ENCODE results near the gene STAMBP. TPM values are rescaled to one million over a fixed set of nuclear protein-coding genes. Genes with fewer than 3 reads are reported as not detected.

The STAMBP gene
- total and polyA plus RNA-seq, 4 donors, result 22.3 to 39.7 (median 24.4) TPM

DNA sequence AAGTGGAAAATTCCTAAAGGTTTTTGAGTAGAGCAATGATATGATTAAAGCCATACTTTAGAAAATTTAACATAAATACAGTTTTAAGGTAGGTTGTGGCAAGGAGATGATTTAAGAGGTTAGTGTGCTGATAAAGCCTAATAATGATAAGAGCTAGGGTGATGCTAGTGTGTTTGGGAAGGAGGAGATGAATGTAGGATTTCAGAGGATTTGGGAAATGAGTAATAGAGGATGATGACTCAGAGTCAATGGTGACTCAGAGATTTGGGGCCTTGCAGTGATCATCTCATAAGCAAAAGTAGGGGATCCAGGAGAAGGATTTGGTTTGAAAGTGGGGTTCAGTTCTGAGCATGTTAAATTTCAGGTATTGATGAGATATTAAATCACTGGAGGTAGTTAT is 23.3 kb downstream of the STAMBP start:
- DNase-seq, result no peak
- TF ChIP-seq, protein P1, sequence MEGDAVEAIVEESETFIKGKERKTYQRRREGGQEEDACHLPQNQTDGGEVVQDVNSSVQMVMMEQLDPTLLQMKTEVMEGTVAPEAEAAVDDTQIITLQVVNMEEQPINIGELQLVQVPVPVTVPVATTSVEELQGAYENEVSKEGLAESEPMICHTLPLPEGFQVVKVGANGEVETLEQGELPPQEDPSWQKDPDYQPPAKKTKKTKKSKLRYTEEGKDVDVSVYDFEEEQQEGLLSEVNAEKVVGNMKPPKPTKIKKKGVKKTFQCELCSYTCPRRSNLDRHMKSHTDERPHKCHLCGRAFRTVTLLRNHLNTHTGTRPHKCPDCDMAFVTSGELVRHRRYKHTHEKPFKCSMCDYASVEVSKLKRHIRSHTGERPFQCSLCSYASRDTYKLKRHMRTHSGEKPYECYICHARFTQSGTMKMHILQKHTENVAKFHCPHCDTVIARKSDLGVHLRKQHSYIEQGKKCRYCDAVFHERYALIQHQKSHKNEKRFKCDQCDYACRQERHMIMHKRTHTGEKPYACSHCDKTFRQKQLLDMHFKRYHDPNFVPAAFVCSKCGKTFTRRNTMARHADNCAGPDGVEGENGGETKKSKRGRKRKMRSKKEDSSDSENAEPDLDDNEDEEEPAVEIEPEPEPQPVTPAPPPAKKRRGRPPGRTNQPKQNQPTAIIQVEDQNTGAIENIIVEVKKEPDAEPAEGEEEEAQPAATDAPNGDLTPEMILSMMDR (IDR thresholded peaks at IDR 0.05; ENCODE audit: control extremely low read depth, extremely low read depth), result no peak
- no peak for ATAC-seq (ENCODE audit: insufficient read depth, low FRiP score)
- Histone ChIP-seq H3K9me3 (ENCODE audit: control insufficient read depth in 4 of 4, insufficient read depth in 3 of 4, low read length in 3 of 4) (no peaks in the 10 kb centered on the region), H3K9ac (ENCODE audit: insufficient read depth in 1 of 2, low read length in 2 of 2) (no peak overlapping the region), H3K36me3 (ENCODE audit: control insufficient read depth in 4 of 4, insufficient read depth in 4 of 4, low read length in 4 of 4) (peaks cover 35 to 61% (median 50%) of the 10 kb centered on the region in 4 donors), H3K4me1 (ENCODE audit: control insufficient read depth in 5 of 5, insufficient read depth in 5 of 5, low read length in 5 of 5) (peaks cover 0 to 2% (median 0%) of the 10 kb centered on the region in 5 donors), H3K4me3 (no peak overlapping the region), H3K27ac (ENCODE audit: low read depth in 1 of 2, low read length in 1 of 2) (no peak overlapping the region), H3K27me3 (ENCODE audit: control insufficient read depth in 3 of 3, insufficient read depth in 3 of 3, low read length in 2 of 3) (no peaks in the 10 kb centered on the region)

DNA sequence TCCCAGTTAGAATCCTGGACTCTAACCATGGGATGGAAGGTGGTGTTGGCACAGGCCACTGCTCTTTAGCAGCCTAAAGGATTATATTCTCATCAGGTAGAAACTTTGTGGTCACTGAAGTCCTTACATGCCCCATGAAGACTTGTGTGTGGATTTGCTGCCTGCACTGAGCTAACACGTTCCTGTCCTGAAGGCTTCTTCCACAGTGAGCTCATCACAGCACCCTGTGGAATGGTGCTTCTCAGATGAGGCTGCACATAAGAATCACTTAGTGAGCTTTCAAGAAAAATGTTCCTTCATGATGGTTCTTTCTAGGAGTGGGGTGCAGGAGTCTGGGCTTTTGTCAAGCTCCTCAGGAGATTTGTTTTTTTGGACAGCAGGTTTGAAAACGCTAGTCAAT is 26.8 kb downstream of the STAMBP start:
- no peak overlapping the region for H3K4me3 ChIP-seq
- no peaks in the 10 kb centered on the region for H3K27me3 ChIP-seq (ENCODE audit: control insufficient read depth in 3 of 3, insufficient read depth in 3 of 3, low read length in 2 of 3)
- DNase-seq (no peak), ATAC-seq (ENCODE audit: insufficient read depth, low FRiP score) (no peak)
- TF ChIP-seq, protein P1 (IDR thresholded peaks at IDR 0.05; ENCODE audit: control extremely low read depth, extremely low read depth), result no peak
- no peak overlapping the region for H3K27ac ChIP-seq (ENCODE audit: low read depth in 1 of 2, low read length in 1 of 2)
- peaks cover 0 to 2% (median 0%) of the 10 kb centered on the region in 5 donors for H3K4me1 ChIP-seq (ENCODE audit: control insufficient read depth in 5 of 5, insufficient read depth in 5 of 5, low read length in 5 of 5)
- WGBS, 2 donors, result 93 to 95% methylated on average over 2 of the region's 2 CpGs
- H3K36me3 ChIP-seq (ENCODE audit: control insufficient read depth in 4 of 4, insufficient read depth in 4 of 4, low read length in 4 of 4), result peaks cover 30 to 57% (median 48%) of the 10 kb centered on the region in 4 donors
- H3K9ac ChIP-seq (ENCODE audit: insufficient read depth in 1 of 2, low read length in 2 of 2), result no peak overlapping the region
- no peaks in the 10 kb centered on the region for H3K9me3 ChIP-seq (ENCODE audit: control insufficient read depth in 4 of 4, insufficient read depth in 3 of 4, low read length in 3 of 4)

DNA sequence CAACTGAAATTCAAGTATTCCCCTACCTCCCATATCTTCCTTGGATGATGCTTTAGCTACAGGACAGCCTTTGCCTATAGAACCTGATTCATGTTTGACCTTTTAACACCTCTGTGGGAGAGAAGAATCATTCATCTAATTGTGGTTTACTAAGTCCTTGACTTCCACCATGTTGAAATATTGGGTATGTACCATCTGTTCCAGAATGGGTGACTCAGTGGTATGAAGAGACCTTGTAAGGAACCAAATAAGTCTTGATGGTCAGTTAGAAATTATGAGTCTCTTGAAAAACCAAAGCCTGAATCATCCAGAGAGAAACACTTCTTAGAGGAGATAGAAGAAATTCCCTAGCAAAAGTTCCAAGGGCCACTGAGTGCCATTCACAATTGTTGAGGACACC is 27.5 kb downstream of the STAMBP start:
- Histone ChIP-seq H3K9ac (ENCODE audit: insufficient read depth in 1 of 2, low read length in 2 of 2) (no peak overlapping the region), H3K9me3 (ENCODE audit: control insufficient read depth in 4 of 4, insufficient read depth in 3 of 4, low read length in 3 of 4) (no peaks in the 10 kb centered on the region), H3K4me3 (no peak overlapping the region), H3K36me3 (ENCODE audit: control insufficient read depth in 4 of 4, insufficient read depth in 4 of 4, low read length in 4 of 4) (peaks cover 31 to 56% (median 49%) of the 10 kb centered on the region in 4 donors), H3K4me1 (ENCODE audit: control insufficient read depth in 5 of 5, insufficient read depth in 5 of 5, low read length in 5 of 5) (peaks cover 0 to 2% (median 0%) of the 10 kb centered on the region in 5 donors), H3K27ac (ENCODE audit: low read depth in 1 of 2, low read length in 1 of 2) (no peak overlapping the region), H3K27me3 (ENCODE audit: control insufficient read depth in 3 of 3, insufficient read depth in 3 of 3, low read length in 2 of 3) (no peaks in the 10 kb centered on the region)
- DNase-seq (no peak), ATAC-seq (ENCODE audit: insufficient read depth, low FRiP score) (no peak)
- TF ChIP-seq, protein P1 (IDR thresholded peaks at IDR 0.05; ENCODE audit: control extremely low read depth, extremely low read depth), result no peak
